HG03135 (cell line): Measurements from ENCODE around the gene CXCL11.
A peak's percentile ranks its signal among the peaks of the same experiment; 100 is the strongest.
"Not testable (repeated sequence)": the region's sequence is repeated elsewhere in the genome, so short reads cannot be mapped to it uniquely, and the experiment has no call there.

Experiments
- ATAC-seq: cut with Tn5 transposase; IDR thresholded peaks from one replicate; pipeline ENCODE4 v1.9.1; 2021; ENCODE audit warnings: mild to moderate bottlenecking, moderate library complexity; ENCODE audit not compliant: unreplicated experiment

CXCL11 gene

DNA sequence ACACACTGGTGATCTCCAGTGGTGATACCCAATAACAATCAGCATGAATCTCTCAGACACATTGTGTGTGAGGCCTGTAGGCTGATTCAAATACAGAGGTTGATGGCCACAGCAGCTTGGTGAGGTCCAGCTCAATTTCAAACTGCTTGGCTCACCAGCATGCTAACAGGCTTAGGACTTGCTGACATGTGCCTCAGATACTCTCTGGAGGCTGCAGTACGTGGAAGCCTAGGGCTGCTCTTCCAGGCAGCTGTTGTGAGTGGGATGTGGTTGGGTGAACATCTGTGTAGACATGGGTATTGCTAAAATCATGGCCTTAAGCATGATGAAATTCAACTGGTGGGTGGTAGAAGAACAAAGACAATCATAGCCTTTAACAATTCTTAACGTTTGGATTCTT, 32.8 kb downstream of the CXCL11 start:
- no peak for ATAC-seq

DNA sequence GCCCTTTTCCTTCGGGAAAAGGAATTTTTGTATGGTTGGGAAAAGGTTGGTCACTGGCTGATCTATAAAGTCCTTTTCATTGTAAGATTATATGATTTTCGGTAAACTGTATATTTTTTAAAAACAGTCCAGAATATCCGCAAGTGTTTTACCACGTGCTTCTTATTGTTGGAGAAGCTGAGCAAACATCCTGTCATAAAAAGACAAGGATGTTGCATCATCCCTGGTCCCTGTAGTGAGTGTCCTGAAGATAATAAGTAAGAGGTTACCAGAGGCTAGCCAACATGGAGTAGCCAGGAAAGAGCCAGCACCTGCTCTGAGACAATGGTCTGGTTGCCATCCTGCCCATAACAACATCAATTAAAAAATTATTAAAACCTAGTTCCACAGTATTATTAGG, 33.7 kb downstream of the CXCL11 start:
- ATAC-seq, result no peak

DNA sequence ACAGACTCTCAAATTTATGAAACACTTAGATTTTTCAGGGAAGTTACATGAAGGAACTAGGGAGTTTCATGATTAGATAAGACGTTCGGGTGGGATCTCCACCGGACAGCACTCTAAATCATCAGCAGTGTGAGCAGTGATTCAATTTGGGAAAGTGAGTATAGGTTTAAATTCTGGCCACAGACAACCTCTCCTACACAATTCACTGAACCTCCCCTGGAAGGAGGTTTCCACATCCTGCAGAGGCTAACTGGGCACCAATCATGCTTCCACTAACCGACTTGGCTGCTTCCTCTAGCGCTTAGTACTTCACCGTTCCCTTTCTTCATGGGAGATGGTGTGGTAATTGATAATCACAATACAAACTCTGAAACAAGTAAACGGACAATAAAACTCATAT, 34.2 kb downstream of the CXCL11 start:
- ATAC-seq, result no peak

DNA sequence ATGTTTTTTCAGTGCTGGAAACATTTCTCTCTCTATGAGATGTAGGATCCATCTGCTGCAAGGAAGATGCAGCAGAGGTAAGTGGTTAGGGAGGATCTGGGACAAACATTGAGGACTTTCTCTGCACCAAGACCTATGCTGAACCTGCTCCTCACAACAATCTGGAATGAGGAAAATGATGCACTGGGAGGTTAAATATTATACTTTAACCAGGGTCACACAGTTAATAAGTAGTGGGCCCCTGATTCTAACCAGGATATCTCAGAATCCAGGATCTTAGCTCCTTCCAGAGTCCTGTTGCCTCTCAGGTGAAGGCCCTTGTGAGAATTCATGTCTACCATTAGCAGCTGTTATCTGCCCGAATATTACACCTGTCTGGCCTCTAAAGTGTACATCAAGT, 35.6 kb downstream of the CXCL11 start:
- no peak for ATAC-seq

DNA sequence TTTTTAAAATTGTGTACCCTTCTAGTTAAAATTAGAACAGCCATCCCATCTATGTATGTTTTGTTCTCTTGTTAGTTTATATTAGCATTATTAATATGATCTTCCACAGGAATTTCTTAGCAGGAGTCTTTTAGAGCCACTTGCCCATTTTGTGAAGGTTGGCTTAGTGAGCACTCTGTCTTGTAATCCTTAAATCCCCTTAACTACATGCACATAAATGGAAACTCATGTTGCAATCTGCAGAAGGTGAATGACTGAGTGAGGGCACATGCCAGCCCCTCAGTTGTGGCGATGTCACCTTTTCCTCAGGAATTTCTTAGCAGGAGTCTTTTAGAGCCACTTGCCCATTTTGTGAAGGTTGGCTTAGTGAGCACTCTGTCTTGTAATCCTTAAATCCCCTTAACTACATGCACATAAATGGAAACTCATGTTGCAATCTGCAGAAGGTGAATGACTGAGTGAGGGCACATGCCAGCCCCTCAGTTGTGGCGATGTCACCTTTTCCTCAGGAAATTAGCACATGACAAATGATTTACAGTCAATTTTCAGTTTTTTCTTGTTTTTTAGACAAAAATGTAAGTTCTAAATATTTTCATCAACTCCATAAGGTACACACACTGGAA, 37.2 kb downstream of the CXCL11 start:
- ATAC-seq, result not testable (repeated sequence)

DNA sequence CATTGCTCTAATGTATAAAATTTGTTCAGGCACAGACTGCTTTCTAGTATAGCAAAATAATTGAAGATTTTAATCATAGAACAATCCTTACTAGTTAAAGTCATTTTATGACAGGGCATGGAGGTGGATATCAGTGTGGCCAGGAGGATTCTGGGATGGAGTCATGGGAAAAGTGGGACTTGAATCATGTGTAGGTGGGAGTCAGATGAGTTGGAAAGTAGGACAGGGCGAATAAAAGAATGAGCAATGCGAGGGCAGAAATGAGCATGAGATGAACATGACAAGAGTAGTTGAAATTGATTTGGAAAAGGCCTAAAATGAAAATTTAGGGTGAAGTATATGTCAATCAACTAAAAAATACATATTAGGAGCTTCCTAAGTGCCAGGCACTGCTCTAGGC, 37.9 kb downstream of the CXCL11 start:
- ATAC-seq, result no peak

DNA sequence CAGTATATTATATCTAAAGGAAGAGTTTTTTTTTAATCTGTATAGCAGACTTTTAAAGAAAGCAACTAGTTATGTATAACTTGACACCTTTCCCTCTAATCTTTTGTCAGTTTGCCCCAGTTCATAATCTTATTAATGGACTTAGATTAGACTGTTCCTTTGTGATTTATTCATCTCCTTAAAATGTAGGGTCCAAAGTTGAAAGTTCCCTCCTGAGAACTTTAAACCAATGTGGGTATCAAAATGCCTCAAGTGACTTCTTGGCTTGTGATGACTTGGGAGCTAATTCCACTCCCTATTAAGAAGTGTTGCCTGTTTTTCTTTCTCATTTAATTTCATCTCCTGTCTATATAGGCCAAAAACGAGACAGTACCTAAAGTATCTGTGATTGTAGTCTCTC, 38.8 kb downstream of the CXCL11 start:
- no peak for ATAC-seq

DNA sequence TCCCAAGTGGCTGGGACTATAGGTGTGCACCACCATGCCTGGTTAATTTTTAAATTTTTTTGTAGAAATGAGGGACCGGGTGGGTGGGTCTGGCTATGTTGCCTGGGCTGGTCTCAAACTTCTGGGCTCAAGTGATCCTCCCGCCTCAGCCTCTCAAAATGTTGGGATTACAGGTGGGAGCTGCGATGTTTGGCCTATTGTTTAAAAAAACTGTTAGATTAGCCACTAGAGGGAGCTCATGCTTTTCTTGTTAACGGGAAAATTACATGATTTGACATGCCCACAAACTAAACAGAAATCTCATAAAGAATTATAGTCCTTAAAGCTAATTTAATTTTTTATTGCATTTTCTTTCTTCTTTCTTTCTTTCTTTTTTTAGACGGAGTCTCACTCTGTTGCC, 40.1 kb downstream of the CXCL11 start:
- no peak for ATAC-seq

DNA sequence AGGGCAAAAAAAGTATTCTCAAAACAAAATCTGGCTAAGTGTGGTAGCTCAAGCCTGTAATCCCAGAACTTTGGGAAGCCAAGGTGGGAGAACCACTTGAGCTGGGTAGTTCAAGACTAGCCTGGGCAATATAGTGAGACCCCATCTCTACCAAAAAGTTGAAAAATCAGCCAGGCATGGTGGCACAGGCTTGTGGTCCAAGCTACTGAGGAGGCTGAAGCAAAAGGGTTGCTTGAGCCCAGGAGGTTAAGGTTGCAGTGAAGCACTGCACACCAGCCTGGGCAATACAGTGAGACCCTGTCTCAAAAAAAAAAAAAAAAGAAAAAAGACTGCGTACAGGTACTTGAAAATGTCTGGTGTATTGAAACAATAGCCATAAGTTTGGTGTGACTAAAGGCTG, 43.4 kb downstream of the CXCL11 start:
- ATAC-seq, result no peak

DNA sequence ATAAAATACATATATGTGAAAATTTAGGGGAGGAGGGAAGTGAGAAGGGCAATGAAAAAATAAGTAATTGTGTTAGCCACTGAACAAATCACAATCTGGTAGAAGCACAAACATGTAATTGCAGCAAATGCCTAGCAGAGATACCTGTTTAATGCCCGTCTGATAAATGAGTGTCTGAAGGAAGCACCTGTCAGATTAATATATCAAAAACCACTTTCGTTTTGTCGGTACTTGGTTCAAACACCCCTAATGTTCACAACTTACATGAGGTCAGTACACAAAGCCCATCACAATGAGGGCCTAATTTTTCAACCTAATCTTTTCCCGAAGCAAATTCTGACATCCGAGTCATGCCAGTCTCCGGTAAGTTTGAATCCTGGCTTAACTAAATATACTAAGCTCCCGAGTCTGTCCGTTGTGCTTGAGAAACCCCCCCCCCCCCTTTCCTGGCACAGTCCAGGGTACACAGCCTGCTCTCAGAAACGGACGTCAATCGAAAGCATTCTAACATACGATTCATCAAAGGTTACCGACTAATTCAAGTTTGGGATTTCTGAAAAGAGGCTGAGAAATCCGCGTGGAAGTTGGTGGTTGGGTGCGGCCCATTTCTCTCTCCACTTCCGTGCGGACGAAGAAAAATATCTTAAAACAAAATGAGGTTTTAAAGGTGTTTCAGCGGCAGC, 45.9 kb downstream of the CXCL11 start:
- peak; percentile 10 for ATAC-seq

DNA sequence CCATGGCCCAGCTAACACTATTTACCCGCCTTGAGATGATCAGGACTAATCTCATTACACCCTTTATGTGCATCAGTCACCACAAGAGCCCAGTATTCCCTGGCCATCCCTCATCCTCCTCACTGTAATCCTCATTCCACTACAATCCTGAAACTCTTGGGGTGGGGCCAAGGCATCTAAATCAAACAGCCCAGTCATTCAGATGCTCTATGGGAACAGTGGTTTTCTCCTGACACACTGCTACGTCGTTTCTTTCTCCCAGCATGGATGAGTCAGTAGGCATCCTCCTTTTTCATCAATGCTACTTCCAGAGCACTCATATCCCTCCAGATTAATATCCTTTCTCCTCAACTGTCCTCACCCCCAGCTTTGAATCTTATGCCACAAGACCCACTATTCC, 50.8 kb downstream of the CXCL11 start:
- ATAC-seq, result no peak
